Measurements from ENCODE around the gene RUVBL2. TPM values are rescaled to one million over a fixed set of nuclear protein-coding genes. Genes with fewer than 3 reads are reported as not detected.
"Not testable (repeated sequence)": the region's sequence is repeated elsewhere in the genome, so short reads cannot be mapped to it uniquely, and the experiment has no call there.

Gene RUVBL2
- total RNA-seq, 1 experiment from 2014 or later: 165 TPM

DNA sequence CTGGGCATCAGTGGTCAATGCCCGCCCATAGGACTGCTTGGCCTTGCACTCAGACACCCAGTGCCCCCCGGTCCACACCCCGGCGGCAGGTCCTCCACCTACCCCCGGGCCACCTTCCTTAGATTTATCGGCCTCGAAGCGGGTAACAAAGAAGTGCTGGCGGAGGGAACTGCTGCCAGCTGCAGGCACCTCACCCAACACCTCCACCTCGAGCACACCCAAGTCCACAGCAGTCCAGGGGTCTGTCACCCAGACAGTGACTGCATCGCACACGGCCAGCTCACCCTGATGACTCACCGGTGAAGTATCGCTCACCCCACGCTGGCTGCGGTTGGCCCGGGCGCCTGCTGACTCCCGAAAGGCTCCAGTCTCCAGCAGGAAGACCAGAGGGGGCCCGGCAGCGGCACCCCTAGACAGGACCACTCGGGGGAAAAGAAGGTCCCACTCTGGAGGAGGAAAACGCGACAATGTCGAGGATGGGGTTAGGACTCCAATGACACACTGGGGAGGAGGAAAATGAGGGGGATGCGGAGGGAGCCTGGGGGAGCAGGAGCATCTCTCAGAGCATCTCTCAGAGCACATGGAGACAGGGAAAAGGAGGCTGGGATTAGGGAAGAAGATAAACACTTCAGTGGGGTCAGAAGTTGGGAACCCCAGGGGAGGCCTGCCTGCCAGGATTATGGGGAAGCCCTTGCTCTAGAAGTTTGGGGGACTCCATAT lies 45.0 kb downstream of the RUVBL2 start:
- not testable (repeated sequence) for DNase-seq (ENCODE audit: extremely low read depth, low read depth)

DNA sequence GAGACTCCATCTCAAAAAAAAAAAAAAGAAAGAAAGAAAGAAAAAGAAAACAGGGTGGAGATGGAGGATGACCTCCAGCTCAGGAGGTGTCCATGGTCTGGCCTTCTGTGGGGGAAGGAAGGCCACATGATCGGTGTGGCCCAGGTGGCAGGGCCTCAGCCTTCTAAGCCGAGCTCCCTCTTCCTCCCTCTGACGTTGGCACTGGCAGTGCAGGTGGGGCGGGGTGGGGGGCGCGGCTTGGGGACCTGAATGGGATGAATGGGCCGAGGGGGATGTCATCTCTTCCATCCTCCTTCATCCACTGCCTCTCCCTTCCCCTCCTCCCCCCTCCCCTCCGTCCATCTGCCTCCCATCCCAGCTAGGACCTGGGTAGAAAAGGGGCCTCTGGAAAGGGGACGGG lies 46.0 kb downstream of the RUVBL2 start:
- DNase-seq (ENCODE audit: extremely low read depth, low read depth): not testable (repeated sequence)

DNA sequence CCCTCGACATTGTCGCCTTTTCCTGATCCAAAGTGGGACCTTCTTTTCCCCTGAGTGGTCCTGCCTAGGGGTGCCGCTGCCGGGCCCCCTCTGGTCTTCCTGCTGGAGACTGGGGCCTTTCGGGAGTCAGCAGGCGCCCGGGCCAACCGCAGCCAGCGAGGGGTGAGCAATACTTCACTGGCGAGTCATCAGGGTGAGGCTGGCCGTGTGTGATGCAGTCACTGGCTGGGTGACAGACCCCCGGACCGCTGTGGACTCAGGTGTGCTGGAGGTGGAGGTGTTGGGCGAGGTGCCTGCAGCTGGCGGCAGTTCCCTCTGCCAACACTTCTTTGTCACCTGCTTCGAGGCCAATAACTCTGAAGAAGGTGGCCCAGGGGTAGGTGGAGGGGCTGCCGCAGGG lies 48.5 kb downstream of the RUVBL2 start:
- DNase-seq (ENCODE audit: extremely low read depth, low read depth): no peak

DNA sequence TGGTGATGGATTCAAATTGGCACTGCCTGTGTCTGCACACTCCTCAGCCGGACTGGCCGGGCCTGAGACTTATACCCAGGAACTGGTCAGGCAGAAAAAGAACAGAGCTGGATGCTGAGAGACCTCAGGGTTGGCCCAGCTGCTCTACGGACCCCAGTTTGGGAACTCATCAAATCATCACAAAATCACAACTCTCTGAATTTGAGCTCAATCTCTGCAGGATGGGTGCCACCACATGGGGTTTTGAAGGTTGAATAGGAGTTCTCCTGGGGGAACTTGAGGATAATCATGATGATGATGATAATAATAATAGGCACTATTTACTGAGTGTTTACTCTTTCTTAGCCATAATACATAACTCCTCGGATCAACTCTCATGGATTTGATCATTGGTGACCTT lies 49.0 kb downstream of the RUVBL2 start:
- DNase-seq (ENCODE audit: extremely low read depth, low read depth): not testable (repeated sequence)

DNA sequence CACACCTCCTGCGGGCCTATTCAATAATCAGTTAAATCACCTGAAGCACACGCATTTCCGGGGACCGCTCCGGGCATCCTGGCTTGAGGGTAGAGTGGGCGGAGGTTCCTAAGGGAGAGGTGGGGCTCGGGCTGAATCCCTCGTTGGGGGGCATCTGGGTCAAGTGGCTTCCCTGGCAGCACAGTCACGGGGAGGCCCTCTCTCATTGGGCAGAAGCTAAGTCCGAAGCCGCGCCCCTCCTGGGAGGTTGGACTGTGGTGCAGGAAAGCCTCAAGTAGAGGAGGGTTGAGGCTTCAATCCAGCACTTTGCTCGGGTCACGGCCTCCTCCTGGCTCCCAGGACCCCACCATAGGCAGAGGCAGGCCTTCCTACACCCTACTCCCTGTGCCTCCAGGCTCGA lies 49.9 kb downstream of the RUVBL2 start, which contains the start of gene CGB5:
TSS of gene CGB5 (plus strand) at position 301 of the 400 bp plus-strand sequence. CDS start 362 bp downstream, outside the sequence.
- DNase-seq (ENCODE audit: extremely low read depth, low read depth): not testable (repeated sequence)

DNA sequence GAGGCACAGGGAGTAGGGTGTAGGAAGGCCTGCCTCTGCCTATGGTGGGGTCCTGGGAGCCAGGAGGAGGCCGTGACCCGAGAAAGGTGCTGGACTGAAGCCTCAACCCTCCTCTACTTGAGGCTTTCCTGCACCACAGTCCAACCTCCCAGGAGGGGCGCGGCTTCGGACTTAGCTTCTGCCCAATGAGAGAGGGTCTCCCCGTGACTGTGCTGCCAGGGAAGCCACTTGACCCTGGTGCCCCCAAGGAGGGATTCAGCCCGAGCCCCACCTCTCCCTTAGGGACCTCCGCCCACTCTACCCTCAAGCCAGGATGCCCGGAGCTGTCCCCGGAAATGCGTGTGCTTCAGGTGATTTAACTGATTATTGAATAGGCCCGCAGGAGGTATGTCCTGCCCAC lies 55.3 kb downstream of the RUVBL2 start, which contains the start of gene CGB8:
TSS of gene CGB8 (minus strand) at position 101 of the 400 bp plus-strand sequence. CDS start 372 bp downstream, outside the sequence.
- not testable (repeated sequence) for DNase-seq (ENCODE audit: extremely low read depth, low read depth)

DNA sequence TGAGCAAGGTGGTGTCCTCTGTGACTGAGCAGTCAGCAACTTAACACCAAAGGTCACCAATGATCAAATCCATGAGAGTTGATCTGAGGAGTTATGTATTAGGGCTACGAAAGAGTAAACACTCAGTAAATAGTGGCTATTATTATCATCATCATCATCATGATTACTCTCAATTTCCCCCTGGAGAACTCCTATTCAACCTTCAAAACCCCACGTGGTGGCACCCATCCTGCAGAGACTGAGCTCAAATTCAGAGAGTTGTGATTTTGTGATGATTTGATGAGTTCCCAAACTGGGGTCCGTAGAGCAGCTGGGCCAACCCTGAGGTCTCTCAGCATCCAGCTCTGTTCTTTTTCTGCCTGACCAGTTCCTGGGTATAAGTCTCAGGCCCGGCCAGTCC lies 56.1 kb downstream of the RUVBL2 start:
- DNase-seq (ENCODE audit: extremely low read depth, low read depth): not testable (repeated sequence)

DNA sequence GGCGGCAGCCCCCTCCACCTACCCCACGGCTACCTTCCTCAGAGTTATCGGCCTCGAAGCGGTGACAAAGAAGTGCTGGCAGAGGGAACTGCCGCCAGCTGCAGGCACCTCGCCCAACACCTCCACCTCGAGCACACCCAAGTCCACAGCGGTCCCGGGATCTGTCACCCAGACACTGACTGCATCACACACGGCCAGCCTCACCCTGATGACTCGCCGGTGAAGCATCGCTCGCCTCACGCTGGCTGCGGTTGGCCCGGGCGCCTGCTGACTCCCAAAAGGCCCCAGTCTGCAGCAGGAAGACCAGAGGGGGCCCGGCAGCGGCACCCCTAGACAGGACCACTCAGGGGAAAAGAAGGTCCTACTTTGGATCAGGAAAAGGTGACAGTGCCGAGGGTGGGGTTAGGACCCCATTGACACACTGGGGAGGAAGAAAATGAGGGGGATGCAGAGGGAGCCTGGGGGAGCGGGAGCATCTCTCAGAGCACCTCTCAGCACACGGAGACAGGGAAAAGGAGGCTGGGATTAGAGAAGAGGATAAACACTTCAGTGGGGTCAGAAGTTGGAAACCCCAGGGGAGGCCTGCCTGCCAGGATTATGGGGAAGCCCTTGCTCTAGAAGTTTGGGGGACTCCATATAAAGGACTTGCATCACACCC lies 56.8 kb downstream of the RUVBL2 start:
- DNase-seq (ENCODE audit: extremely low read depth, low read depth): not testable (repeated sequence)

DNA sequence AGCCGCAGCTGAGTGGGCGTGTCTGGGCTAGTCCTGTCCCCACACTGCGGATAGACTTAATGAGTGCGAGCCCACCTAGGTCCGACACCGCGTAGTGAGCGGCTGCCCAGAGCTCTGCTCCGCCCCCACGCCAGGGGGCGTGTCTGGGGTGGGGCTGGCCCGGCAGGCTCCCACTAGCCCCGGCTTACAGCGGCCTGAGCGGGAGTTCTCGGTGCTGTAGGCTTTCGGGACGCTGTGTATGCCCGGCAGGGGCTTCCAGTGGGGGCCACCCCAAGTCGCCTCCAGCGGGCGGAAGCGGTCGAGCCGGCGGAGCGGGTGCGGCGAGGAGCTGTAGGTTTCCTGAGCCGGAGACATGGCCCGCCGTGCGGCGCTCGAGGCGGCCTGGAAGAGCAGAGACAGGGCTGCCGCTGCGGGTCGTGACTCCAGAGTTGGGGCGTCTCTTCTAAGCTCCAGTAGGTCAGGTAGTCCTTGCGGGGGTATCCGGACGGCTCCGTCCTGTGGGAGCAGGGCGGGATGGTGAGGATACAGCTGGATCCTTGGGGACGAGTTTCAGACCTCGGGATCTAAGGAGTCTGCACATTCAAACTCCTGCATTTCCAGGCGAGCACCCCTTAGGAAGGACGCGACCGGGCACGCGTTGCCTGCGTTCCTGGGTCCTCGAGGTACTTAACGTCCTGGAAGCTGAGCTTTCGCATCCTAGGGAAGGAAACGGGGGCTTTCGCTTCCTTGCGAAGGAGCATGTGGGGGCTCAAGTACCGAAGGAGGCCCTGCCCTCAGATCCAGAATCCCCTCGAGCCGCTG lies 62.6 kb downstream of the RUVBL2 start:
- DNase-seq (ENCODE audit: extremely low read depth, low read depth): no peak

DNA sequence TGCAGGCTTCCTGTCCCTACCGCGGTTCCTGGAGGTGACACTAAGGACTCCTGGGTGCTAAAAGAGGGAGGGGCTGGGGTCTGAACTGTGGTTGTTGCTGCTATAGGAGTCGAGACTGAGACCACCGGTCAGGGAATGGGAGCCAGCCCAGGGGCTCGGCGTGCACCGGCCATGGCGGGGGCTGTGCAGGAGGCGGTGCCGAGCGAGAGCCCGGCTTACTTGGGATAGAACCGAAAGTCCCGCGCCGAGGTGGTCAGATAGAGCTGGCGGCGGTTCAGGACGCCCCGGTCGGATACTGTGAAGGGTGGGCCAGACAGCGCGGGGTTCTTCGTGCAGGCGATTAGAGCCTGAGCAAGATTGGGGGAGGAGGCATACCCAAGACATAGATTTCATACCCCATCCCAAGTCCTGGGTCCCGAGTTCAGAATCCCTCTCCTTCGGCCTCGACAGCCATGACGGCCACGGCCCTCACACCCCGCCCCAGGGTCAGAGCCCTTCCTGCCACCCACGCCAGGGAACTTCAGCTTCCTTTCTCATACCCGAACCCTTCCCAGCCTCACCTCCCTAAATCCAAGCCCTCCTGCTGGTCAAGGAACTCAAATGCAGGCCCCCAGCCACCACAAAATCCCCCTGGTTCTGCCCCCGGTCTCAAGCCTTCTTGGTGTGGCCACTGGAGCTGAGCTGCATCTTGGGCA lies 63.4 kb downstream of the RUVBL2 start:
- not testable (repeated sequence) for DNase-seq (ENCODE audit: extremely low read depth, low read depth)

DNA sequence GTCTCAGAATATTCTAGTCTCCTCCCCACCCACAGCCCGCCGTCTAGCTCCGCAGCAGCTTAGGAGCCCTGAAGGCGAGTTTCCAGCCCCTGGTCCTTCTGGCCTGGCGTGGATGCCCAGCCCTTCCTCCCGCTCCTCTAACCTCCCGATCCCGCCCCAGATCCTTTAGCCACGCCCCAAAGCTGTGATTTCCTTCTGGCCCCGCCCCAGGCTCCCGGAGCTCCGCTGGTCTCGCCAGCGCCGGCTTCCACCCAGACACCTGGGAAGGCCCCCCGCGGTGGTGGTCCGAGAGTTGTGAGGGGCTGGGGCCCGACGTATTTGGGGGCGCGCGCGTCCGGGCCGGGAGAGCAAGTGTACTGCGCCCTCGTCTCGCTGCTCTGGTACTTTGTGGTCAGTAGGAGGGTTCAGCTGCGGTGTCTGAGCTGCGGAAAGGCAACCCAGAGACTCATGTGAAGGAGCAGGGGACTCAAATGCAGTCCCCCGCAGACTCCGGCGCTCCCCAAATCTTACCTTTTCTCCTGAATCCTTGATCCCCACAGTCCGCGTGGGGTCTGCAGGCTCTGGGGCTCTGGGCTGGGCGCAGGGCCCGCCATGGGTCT lies 64.0 kb downstream of the RUVBL2 start, which contains the start of gene CGB7:
TSS of gene CGB7 (minus strand) at position 114 of the 599 bp plus-strand sequence. CDS start 2,374 bp downstream, outside the sequence.
- DNase-seq (ENCODE audit: extremely low read depth, low read depth): peak; percentile 31

DNA sequence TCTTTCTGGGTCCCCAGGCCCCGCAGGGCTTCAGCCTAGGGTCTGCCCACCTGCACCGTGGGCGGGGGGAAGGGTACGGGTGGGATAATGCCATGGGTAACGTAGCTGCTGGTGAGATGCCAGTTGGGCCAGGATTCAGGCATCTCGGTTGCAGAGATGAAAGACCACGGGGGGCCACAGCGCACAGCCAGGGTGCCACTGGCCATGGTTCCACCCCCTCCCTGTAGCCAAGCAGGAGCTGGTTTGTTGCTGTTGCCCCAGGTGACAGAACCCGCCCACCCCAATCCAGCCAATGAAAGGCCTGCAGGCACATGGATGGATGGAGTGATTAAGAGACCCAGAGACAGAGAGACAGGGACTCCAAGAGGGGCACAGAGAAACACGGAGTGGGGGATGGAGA lies 64.9 kb downstream of the RUVBL2 start:
- no peak for DNase-seq (ENCODE audit: extremely low read depth, low read depth)

DNA sequence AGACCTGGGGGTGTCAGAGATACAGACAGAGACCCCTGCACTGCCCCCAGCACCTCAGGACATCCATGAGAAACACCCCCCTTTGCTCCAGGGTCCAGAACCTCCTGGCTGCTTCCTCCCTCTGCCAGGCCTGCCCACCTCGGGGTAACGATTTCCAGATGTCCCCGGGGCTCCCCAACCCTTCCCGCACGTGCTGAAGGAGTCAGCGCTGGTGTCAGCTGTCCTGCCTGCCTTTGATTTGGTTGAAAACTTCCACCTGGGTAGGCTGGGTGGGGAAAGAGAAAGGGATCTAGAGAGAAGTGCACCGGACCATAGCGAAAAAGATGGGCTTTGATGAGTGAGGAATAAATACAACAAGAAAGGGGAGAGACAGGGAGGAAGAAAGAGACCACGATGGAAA lies 65.4 kb downstream of the RUVBL2 start:
- DNase-seq (ENCODE audit: extremely low read depth, low read depth): no peak

DNA sequence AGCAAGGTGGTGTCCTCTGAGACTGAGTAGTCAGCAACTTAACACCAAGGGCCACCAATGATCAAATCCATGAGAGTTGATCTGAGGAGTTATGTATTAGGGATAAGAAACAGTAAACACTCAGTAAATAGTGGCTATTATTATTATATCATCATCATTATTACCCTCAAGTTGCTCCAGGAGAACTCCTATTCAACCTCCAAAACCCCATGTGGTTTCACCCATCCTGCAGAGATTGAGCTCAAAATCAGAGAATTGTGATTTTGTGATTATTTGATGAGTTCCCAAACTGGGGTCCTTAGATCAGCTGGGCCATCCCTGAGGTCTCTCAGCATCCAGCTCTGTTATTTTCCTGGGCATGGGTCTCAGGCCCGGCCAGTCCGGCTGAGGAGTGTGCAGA lies 67.3 kb downstream of the RUVBL2 start:
- no peak for DNase-seq (ENCODE audit: extremely low read depth, low read depth)

DNA sequence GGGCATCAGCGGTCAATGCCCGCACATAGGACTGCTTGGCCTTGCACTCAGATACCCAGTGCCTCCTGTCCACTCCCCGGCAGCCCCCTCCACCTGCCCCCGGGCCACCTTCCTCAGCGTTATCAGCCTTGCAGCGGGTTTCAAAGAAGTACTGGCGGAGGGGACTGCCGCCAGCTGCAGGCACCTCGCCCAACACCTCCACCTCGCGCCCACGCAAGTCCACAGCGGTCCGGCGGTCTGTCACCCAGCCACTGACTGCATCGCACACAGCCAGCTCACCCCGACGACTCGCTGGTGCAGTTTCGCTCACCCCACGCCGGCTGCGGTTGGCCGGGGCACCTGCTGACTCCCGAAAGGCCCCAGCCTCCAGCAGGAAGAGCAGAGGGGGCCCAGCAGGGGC lies 67.8 kb downstream of the RUVBL2 start:
- DNase-seq (ENCODE audit: extremely low read depth, low read depth): no peak

DNA sequence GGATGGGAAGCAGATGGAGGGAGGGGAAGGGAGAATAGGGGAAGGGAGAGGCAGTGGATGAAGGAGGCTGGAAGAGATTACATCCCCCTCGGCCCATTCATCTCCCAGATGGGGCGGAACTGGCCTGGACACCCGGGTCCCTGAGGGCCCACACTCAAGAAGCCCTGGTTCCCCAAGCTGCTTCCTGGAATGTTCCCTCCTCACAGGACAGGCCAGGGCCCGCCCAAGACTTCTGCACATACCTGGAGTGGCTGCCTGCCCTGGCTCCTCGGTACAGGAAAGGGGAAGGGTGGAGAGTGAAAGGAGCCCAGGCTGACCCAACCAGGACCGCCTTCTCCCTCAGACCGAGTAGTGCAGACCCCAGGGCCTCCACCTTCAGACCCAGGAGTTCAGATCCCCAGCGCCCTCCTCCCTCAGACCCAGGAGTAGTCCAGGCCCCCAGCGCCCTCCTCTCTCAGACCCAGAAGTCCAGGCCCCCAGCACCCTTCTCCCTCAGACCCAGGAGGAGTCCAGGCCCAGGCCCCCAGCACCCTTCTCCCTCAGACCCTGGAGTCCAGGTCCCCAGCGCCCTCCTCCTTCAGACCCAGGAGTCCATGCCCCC lies 70.4 kb downstream of the RUVBL2 start:
- no peak for DNase-seq (ENCODE audit: extremely low read depth, low read depth)

DNA sequence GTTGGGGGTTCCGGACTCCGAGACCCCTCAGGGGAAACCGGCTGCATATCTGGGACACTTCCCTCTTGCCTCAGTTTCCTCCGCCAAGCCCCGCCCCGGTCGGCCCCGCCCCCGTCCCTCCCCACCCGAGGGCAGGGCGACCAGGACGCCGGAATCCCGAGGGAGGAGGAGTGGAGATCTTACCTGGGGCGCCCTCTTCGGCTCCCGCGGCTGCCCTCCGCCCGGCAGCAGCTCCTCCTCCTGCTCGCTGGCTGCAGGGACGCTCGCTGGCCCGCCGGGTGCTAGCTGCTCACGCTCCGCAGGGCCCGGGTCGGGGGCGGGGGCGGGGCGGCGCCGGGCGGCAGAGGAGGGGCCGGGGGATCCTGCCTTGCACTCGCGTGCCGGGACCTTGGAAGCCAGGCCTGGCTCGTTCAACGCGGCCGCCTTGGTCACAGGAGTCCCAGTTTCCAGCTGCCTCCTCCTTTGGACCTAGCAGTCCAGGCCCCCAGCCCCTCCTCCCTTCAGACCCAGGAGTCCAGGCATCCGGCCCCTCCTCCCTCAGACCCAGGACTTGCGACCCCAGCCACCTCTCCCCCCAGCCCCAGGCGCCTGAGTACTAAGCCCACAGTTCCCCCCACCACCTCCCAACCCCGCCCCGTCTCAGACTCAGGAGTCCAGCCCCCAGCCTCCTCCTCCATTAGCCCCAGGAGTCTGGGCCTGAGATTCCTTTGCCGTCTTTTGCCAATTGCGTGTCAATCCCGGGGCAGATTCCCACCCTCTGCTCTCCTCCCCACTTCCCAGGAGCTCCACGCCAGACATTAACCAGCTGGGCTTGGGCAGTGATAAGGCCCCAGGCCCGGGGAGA lies 71.3 kb downstream of the RUVBL2 start, which contains the start of gene NTF4:
TSS of gene NTF4 (minus strand) at position 51 of the 844 bp plus-strand sequence. CDS start 2,821 bp downstream, outside the sequence.
- no peak for DNase-seq (ENCODE audit: extremely low read depth, low read depth)
